Measurements from ENCODE around the gene PITPNM3. TPM values are rescaled to one million over a fixed set of nuclear protein-coding genes. Genes with fewer than 3 reads are reported as not detected.
"Not testable (repeated sequence)": the region's sequence is repeated elsewhere in the genome, so short reads cannot be mapped to it uniquely, and the experiment has no call there.

The PITPNM3 gene
- total and polyA plus RNA-seq, 11 donors: 0.16 to 1.7 (median 0.33) TPM

- H3K27ac ChIP-seq: no peak overlapping the region
- TF ChIP-seq, protein P1, sequence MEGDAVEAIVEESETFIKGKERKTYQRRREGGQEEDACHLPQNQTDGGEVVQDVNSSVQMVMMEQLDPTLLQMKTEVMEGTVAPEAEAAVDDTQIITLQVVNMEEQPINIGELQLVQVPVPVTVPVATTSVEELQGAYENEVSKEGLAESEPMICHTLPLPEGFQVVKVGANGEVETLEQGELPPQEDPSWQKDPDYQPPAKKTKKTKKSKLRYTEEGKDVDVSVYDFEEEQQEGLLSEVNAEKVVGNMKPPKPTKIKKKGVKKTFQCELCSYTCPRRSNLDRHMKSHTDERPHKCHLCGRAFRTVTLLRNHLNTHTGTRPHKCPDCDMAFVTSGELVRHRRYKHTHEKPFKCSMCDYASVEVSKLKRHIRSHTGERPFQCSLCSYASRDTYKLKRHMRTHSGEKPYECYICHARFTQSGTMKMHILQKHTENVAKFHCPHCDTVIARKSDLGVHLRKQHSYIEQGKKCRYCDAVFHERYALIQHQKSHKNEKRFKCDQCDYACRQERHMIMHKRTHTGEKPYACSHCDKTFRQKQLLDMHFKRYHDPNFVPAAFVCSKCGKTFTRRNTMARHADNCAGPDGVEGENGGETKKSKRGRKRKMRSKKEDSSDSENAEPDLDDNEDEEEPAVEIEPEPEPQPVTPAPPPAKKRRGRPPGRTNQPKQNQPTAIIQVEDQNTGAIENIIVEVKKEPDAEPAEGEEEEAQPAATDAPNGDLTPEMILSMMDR (IDR thresholded peaks at IDR 0.05): no peak
- H3K36me3 ChIP-seq: no peaks in the 10 kb centered on the region
- WGBS, 4 donors: 65 to 74% (median 68%) methylated on average over 5 of the region's 5 CpGs
- ATAC-seq: no peak
- no peak overlapping the region for H3K4me3 ChIP-seq
- H3K4me1 ChIP-seq: peaks cover 0 to 7% (median 0%) of the 10 kb centered on the region in 12 donors
- peaks cover 0 to 15% (median 0%) of the 10 kb centered on the region in 9 donors for H3K27me3 ChIP-seq
- intact Hi-C loops (cut with DNase I): no loop called here
- H3K9me3 ChIP-seq: no peaks in the 10 kb centered on the region
- no peak for DNase-seq
These were observed 70.5 kb downstream of the PITPNM3 start for GRCh38 chr17:6485646-6486412.

DNA sequence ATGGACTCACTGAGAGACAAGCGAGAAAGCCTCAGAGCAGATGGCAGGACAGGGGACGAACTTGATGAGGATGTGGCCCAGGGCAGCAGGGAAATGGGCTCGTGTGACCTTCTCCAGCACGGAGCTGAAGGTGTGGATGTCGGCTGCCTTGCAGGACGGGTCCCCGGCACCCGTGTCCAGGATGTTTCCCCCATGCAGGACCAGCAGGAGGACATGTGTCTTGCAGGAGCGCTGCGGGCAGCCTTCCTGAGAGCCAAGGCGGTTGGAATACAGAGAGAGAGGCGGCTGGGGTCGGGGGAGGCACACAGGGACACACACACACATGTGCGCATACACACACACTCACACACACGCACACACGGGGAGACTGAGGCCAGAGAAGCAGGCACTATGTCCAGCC, 72.8 kb downstream of the PITPNM3 start:
- Histone ChIP-seq H3K9me3 (no peaks in the 10 kb centered on the region), H3K4me1 (peaks cover 0 to 7% (median 0%) of the 10 kb centered on the region in 12 donors), H3K27me3 (peaks cover 0 to 19% (median 0%) of the 10 kb centered on the region in 9 donors), H3K27ac (no peak overlapping the region), H3K36me3 (no peaks in the 10 kb centered on the region), H3K4me3 (no peak overlapping the region)
- peak in 1 of 5 donors; percentile 43 for DNase-seq
- intact Hi-C loops (cut with DNase I): no loop called here
- TF ChIP-seq POLR2A (IDR thresholded peaks at IDR 0.05): no peak
- TF ChIP-seq, protein P1 (IDR thresholded peaks at IDR 0.05): no peak
- WGBS, 4 donors: 83 to 86% (median 84%) methylated on average over 14 to 16 of the region's 16 CpGs
- ATAC-seq: no peak

DNA sequence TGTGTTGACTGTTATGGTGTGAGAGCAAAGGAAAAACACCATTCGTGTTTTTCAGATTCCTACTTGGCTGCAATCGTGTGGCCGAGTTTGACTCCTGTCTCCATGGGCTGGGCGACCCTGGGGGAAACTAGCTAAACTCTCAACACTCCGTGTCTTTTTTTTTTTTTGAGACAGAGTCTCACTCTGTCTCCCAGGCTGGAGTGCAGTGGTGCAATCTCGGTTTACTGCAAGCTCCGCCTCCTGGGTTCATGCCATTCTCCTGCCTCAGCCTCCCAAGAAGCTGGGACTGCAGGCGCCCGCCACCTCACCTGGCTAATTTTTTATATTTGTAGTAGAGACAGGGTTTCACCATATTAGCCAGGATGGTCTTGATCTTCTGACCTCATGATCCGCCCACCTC, 73.6 kb downstream of the PITPNM3 start:
- H3K27ac ChIP-seq; H3K4me1 ChIP-seq; H3K36me3 ChIP-seq; ATAC-seq; DNase-seq; H3K4me3 ChIP-seq; H3K9me3 ChIP-seq; intact Hi-C loops (cut with DNase I): not testable (repeated sequence)
- H3K27me3 ChIP-seq: peaks cover 0 to 17% (median 0%) of the 10 kb centered on the region in 9 donors
- 67 to 76% (median 73%) methylated on average over 10 of the region's 10 CpGs for WGBS, 4 donors

- no peaks in the 10 kb centered on the region for H3K9me3 ChIP-seq
- H3K27me3 ChIP-seq: peaks cover 0 to 17% (median 0%) of the 10 kb centered on the region in 9 donors
- ATAC-seq: no peak
- no peaks in the 10 kb centered on the region for H3K36me3 ChIP-seq
- H3K27ac ChIP-seq: no peak overlapping the region
- TF ChIP-seq, protein P1 (IDR thresholded peaks at IDR 0.05): no peak
- TF ChIP-seq POLR2A (IDR thresholded peaks at IDR 0.05): no peak
- H3K4me1 ChIP-seq: no peaks in the 10 kb centered on the region
- WGBS, 4 donors: 73 to 84% (median 78%) methylated on average over 6 of the region's 6 CpGs
- no peak for DNase-seq
- no peak overlapping the region for H3K4me3 ChIP-seq
- intact Hi-C loops (cut with DNase I): no loop called here
These were observed 74.3 kb downstream of the PITPNM3 start for GRCh38 chr17:6482105-6482455.

DNA sequence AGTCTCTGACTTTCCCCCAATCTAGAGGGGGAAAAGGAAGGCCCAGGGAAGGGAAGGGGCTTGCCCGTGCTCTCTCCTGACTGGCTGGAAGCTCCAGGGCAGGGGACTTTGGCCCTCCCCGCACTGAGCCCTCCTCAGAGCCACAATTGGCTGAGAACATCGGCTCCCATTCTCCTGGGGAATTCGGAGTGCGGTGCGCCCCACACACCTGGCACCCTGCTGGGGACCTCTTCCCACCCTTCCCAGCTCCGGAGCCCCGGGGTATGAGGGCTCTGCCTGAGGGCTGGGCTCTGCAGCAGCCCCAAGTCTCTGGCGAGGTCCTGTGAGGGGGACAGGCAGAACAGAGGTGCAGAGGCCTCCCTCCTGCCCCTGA, 76.1 kb downstream of the PITPNM3 start:
- TF ChIP-seq, protein P1 (IDR thresholded peaks at IDR 0.05): no peak
- TF ChIP-seq POLR2A (IDR thresholded peaks at IDR 0.05): no peak
- ATAC-seq: no peak
- intact Hi-C loops (cut with DNase I): no loop called here
- H3K4me3 ChIP-seq: no peak overlapping the region
- H3K9me3 ChIP-seq: no peaks in the 10 kb centered on the region
- DNase-seq: peak in 1 of 5 donors; percentile 46
- H3K27ac ChIP-seq: no peak overlapping the region
- 17 to 31% (median 26%) methylated on average over 5 to 9 of the region's 9 CpGs for WGBS, 4 donors
- no peaks in the 10 kb centered on the region for H3K36me3 ChIP-seq
- peaks cover 0 to 17% (median 0%) of the 10 kb centered on the region in 9 donors for H3K27me3 ChIP-seq
- H3K4me1 ChIP-seq: no peaks in the 10 kb centered on the region

All from heart left ventricle (tissue), 16 donors.